GM19397 (cell line): Measurements from ENCODE around the gene ZNF710.
A peak's percentile ranks its signal among the peaks of the same experiment; 100 is the strongest.

Experiments used
- ATAC-seq: cut with Tn5 transposase; IDR thresholded peaks from one replicate; pipeline ENCODE4 v1.9.1; 2021; ENCODE audit warnings: mild to moderate bottlenecking, moderate library complexity; ENCODE audit not compliant: unreplicated experiment

The ZNF710 gene

DNA sequence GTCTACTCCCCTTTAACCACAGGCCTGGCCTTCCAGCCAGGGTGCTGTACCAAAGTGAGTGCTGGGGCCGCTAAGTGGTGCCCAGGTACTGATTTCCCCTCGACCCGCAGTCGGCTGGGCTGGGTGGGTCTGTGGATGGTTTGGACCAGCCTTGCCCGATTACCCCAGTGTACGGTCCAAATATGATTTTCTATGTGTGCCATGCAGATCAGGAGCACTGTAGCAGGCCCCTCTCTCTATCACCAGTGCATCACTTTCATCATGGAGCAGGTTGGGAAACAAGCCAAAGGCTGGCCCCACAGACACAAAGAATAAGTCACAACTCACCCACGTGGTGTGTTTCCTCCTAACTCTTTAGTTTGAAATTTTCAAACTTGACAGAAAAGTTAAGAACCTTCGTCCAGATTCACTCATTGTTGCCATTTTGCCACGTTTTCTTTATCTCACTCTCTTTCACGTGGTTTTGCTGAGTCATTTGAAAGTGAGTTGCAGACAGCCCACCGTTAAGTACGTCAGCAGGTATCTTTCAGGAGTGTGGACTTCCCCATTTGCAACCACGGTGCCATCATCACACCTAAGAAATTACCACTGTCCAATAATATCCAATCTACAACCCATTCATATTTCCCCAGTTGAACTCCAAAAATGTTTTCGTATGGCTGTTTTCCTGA, 37.0 kb downstream of the ZNF710 start:
- peak; percentile 47 for ATAC-seq

DNA sequence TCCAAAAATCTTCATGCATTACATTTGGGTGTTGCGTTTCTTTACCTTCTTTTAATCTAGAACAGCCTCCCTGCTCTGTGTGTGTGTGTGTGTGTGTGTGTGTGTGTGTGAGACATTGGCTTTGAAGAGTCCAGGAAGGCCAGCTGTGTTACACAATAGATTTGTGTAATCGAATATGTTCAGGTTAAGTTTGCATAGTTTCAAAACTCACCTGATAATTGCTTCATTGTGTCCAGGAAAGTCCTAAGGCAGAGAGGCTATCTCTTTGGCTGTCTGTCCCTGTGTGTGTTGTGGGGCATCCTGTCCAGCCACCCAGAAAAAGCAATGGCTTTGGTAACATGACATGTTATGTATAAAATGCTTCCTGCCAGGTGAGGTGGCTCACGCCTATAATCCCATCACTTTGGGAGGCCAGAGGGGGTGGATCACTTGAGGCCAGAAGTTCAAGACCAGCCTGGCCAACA, 37.5 kb downstream of the ZNF710 start:
- ATAC-seq = no peak

DNA sequence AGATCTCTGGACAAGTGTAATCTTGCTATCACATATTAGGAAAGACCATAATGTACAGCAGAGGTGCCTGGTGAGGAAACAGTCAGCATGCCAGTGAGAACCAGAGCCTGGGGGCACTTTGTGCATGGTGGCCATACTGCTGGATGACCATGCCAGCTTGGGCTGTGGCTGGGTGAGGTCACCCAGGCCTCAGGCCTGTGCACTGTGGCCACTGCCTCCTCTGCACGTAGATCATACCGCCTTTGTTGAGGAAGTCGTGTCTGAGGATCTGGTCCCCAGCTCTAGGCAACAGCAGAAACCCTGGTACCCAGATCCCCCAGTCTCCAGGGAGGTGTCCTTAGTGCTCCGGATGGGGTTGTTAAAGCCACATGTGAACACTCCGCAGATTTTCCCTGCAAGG, 38.9 kb downstream of the ZNF710 start:
- no peak for ATAC-seq

DNA sequence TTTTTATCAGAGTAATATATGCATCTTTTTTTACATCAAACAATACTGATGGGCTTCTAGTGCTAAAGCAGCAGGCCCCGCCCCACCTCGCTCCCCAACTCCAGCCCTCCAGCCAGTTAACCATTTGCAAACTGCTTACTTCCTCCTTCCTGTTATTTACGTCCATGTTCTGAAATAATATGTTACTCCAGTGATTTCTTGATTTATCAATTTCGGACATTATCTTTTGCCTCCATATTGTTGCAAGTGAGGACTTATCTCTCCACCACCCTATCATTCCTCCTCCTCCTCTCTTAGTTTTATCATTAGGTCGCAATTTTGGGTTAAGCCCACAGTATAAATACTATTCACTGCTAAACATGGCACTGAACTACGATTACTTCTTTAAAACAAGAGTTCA, 39.5 kb downstream of the ZNF710 start:
- no peak for ATAC-seq

DNA sequence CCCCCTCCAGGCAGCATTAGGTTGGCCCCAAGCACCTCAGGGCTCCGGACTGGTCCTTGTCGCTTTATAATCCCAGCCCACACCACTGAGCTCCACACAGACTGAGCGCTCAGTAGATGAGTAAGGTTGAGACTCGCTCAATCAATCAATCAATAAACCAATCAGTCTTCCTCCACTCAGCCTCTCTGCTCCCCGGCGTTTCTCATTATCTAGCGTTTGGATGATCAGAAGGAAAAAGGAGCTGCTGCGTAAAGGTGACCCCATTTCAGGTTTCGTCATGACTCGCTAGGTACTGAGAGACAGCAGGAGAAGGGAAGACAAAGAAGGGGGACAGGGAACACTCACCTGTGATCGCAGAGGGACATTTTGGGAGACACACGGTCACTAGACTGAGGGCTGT, 41.2 kb downstream of the ZNF710 start:
- no peak for ATAC-seq

DNA sequence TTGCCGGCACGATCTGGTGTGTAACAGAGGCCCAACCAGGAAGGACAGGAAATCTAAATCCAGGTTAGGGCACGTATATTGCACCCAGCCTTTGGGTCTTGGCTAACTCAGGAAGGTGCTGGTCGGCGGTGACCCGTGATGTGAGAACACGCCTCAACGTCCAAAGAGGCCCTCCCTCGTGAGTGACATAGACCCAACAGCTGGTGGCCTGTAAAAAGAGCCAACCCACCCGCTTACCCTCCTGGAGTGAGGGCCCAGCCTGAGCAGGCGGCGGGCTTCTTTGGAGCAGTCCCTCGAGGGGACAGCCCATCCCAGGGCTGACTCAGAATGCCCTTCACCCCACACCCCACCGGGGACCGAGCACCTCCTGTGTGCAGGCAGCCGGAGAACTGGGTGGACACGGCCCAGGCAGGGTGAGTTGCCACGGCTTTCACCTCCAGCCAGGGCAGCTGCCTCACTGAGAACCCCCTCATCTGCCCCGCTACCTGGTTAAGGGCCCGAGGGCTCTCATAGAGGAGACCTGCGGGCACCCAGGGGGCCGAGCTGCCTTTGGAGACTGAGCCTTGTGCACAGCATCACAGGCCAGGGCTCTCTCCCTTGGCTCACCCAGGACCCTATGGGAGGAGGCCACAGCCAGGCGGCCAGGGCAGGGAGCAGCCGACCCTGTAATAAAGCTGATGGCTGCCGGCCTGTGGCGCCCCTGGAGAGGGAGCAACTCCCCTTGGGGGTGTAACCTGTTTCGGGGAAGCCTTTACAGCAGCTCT, 41.8 kb downstream of the ZNF710 start:
- no peak for ATAC-seq

DNA sequence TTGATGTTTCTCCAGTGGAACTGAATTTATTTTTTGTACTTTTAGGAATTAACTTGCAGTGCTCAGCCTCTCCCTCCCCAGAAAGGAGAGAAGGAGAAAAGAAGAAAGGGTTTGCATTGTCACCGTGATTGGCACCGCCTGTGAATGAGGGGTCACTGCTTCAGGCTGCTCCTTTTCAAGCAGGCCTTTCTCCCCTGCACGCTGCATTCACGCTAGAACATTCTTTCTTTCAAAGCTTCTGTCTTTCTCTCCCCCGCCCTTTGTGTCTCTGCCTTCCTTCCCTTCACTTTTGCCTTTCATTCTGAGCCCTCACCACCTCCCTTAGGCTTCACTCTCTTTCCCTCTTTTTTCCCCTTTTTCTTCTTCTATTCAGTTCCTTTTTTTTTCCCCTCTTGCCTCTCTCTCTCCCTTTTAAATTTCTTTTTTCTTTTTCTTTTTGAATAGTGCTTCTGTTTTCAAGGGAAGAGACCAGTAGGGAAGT, 42.4 kb downstream of the ZNF710 start:
- no peak for ATAC-seq

DNA sequence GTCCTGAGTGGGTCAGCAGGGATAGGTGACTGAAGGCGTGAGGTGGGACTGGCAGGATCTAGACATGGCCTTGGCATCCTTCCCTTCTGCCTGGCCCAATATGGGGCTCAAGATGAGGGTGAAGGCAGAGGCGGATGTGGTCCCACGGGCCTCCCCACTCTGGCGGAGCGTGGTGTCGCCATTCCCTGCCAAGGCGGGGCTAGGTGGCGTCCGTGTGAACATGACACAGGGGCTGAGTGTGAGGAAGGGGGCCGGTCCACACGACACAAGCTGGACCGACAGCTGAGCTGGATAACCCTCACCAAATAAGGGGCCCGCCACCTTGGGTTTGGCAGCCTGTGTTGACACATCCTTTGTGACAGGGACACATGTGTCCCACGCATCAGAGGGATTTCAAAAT, 43.1 kb downstream of the ZNF710 start:
- no peak for ATAC-seq

DNA sequence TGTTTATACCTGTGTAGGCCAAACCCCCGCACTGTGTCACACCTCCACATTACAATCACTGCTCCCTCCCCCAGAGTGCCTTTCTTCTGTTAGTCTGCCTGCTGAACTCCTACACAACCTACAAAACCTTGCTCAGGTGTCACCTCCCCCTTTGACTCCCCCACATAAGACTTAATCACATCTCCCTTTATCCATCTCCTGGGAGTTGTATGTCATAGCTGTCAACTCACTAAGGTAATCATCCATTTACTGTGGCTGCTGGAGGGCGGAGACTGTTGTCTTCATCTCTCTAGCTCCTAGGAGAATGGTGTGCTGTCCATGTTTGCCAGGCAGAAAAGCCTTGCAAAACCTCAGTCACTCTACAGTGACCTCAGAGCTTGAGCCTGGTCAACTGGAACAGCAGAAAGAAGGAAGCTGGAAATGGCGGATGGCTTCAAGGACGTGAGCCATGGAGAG, 43.8 kb downstream of the ZNF710 start:
- ATAC-seq = no peak

DNA sequence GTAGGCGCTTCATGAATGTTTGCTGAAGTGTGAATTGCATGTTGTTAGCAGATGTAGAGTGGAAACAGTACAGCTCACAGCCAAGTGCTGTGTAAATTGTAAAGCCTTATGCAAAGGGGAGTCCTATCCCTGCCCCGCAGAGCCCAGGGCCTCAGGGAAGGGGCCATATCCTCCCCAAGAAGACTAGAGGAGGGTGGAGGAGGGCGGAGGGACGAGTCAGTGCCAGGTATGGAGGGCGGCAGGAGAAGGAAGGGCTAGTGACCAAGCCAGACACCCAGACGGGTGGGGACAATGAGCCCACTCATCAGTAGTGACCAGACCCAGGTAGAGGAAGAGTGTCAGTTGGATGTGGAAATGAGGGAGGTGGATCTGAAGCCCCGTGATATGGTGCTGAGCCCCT, 45.2 kb downstream of the ZNF710 start:
- no peak for ATAC-seq

DNA sequence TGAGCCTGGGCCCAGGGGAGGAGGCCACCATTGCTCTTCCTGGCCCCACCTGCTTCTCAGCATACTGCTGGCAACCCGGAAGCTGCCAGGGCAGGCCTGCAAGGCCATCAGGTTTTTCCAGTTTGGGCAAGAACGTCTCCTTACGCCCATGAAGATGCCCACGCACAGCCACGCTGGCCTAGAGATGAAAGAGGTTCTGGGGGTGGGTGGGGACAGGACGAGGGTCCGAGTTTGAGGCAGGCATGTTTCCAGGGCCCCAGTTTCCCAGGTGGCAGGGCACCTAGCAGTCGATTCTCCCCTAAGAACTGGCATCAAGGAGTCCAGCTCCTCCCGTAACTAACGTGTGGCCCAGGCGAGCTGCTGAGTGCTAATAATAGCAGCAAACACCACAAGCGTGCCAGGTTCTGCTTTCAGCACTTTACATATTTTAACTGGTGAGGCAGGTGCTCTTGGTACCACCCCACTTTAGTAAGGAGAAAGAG, 45.8 kb downstream of the ZNF710 start:
- no peak for ATAC-seq

DNA sequence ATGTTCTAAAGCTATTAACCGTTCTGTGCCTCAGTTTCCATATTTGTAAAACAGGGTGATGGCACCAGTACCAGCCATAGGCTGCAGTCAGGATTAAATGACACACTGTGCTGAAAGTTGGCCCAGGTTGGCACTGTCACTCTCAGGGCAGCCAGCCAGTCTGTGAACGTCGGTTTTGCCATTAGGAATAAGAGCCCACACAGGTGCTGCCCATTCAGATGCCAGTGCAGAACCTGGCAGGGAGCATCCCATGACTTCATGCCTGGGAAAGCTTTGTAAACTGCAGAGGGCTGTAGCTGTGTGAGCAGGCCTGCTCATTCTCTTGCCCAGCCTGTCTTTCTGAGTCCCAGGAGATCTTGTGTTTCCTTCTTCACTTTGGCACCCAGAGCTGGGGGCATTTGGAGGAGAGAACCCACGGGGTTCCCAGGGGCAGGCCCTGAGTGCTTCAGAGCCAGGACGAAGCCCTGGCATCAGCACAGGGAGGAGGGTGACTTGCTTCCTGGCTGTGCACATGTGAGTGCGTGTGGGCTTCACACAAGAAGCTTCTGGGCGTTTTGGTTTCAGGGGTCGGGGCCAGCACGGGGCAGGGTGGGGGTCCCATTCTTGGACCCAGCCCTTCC, 46.9 kb downstream of the ZNF710 start:
- ATAC-seq = no peak

DNA sequence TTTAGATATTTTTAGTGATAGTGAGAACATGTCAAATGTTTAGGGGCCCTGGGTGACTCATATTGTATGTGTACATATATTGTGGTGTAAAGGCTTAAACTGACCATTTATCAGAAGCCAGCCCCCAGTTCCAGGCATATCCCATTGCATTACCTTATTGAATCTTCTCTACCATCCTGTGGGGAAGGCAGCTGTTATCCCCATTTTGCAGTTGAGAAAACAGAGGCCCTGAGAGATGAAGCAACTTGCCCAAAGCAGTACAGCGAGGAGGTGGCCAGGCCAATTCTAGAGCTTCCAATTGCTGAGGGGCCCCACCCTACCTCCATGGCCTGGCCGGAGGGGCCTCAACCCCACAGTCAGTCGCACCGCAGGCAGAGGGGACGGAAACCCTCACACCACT, 47.9 kb downstream of the ZNF710 start:
- no peak for ATAC-seq

DNA sequence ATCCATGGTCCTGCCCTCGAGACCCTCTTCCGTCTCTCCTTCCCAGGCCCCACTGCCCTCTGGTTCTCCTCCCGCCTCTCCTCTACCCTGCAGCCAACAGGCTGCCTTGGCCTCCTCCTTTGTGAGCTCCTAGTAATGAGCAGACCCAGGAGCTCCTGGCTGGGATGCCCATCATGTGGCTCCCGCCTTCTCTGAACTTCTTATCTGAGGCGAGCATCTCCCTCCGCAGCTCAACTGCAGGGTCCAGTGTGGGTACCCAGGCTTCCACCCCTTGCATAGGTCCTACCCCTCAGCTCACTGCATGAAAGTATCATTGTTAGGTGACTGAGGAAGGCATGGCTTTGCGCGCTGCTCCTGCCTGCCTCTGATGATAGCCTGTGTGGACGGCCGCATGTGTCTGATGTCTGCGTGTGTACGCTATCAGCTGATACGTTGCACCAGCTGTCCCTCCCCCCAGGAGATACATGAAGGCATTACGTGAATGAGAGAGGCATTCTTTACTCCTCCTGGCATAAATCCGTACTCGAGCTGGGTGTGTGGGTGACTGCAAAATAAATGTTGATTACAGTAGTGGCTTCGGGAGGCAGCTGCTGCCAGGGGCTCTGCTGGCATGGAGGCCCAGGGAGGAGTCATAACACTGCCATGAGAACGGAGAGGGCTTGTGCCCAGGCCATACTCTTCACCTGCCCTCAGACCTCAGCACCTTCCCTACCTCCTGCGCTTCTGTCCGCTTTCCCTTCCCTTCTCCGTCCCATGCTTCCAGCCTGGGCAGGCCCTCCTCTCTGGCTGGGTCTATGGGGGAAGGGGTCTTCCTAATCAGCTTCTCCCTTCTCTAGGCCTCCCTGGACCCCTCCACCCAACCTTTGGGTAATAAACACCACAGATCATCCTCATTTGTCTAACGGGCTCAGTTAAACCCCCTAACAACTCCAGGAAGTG, 48.8 kb downstream of the ZNF710 start:
- no peak for ATAC-seq

DNA sequence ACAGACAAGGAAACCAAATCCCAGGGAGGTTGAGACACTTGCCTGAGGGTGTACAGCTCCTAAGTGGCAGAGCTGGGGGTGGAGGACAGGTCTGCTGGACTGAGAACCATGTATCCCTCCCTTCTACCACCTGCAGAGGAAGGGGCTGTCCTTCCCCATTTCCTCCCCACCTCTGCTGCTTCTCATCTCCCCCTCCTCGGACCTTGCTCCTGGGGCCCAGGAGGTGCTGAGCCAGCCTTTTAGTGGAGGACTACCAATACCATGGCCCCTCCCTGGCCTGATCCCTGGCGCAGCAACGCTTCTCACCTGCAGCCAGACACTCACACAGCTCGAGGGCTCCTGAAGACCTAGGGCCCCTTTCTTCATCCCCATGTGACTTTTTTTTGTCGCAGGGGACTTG, 50.8 kb downstream of the ZNF710 start:
- no peak for ATAC-seq

DNA sequence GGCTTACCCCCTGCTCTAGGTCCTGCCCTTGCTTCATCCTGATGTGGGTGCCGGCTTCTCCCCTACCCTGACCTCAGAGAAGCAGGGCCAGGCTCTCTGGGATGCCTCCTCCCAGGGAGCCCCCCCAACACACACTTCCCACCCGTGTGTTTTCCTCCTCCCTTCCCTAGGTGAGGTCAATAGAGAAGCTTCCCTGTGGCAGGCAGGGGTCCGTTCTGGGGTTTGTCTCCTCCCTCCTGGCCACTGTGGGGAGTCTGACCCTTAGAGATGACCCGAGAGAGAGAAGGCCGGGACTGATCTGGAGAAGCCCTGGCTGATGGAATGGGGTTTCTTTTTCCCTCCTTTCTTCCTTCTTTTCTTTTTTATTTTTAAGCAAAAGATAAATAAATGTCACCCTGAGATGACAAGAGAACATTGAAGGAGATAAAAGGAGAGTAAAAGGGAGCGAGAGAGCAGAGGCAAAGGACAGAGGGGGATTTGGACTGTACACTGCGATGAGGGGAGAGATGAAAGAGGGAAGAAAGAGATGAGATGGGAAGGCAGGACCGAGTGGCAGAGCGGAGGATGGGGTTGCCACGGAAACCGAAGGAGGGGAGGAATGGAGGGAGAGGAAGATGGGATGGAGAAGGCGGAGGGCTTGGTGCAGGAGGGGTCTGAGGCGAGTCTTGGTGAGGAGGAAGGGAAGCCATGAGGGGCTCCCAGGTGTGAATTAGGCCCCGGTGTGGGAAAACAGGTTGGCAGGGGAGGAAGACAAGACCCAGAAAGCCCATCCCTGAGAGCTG, 52.8 kb downstream of the ZNF710 start:
- no peak for ATAC-seq

DNA sequence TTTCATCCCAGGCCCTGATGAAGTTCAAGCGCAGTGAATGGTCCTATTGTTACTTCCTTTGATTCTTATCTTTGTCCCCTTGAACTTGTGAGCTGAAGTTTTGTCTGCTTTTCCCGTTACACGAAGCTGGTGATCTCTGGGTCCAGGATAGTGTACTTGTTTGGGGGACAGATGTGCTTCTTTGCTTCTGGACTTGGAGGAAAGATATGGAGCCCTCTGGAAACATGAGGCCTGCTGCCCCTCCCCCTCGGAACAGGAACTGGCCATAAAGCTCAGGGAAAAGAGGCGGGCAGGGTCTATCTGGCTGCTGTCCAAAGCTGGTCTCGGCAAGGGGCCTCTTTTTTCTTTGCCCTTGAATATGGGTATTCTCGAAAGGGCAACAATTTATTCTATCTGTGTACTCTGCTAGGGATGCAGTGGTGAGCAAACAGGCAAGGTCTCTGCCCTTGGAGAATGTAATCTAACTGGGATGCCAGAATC, 53.5 kb downstream of the ZNF710 start:
- ATAC-seq = no peak

DNA sequence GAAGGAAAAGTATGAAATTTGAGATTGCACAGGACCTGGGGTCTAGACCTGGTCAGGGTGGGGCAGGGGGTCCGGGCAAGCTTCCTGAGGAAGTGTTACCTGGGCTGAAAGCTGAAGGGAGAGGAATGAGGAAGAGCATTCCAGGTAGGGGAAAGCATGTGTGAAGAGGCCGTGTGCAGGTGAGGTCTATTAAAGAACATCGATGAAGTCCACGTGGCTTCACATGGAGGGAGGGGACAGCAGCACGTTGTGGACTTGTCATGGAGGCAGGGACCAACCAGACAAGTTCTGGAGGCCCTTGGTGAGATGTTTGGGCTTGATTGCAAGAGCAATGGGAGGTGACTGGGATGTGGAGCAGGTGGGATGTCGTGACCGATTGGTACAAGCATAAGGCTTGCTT, 54.1 kb downstream of the ZNF710 start:
- no peak for ATAC-seq

DNA sequence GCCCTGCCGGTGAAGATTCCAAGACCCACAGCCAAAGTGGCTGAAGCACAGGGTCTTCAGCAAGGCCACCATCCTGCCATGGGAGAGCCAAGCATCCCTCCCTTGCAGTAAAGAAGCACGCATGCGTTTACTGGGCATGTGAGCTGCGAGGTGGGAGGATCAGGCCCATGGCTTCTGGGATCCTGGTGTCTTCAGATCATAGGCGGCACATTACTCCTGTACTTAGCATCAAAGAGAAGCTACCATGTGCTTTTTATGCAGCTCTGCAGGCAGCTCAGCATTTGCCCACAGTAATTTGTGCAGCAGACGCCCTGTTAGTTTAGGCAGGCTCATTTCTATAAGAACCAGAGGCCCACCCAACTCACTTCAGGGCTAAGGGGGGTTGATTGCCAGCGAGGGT, 55.4 kb downstream of the ZNF710 start:
- ATAC-seq = no peak

DNA sequence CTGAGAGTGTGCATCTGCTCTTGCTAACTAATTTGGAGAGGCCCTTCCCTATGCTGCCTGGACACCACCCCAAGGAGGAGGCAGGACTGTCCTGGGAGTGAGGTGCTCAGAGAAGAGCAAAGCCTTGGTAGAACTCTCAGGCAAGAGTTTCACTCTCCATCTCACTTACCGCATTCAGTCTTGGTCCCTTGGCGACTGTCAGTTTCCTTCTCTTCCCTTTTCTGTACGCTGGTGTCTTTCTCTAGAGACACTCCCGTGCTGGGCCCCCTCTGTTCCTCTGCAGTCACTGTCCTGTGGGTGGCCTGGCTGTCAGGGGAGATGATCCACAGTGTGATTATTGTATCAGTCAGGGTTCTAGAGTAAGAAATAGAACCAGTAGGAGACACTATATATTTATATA, 57.2 kb downstream of the ZNF710 start:
- ATAC-seq = no peak
